HL-60 (cell line): ENCODE results near the gene WNT7A.

Experiments
- DNase-seq, 2 experiments: peaks; one replicate each; pipeline ENCODE4 v3.0.0-alpha.2; 2010 to 2020; ENCODE audit warnings: low read depth in 1 of 2, low spot score in 1 of 2
- H3K27ac ChIP-seq: fragments of 250-450 bp; sonication (Bioruptor Pico); replicated peaks from 2 replicates; pipeline ENCODE4 v1.5.1; 2020; ENCODE audit warnings: mild to moderate bottlenecking, moderate library complexity
- H3K27me3 ChIP-seq: fragments of 250-450 bp; sonication (Bioruptor Pico); 2 replicates; pipeline ENCODE4 v1.5.1; 2021; ENCODE audit warnings: mild to moderate bottlenecking, moderate library complexity; ENCODE audit not compliant: insufficient read depth, poor library complexity, severe bottlenecking
- H3K4me3 ChIP-seq: replicated peaks from 2 replicates; pipeline ENCODE4 v1.5.1; 2011; ENCODE audit warnings: mild to moderate bottlenecking, control low read depth, low read length; ENCODE audit not compliant: insufficient read depth
- GABPA ChIP-seq: IDR thresholded peaks from 2 replicates; pipeline ENCODE4 v1.6.1; 2012; ENCODE audit warnings: low read depth
- POLR2AphosphoS5 ChIP-seq: IDR thresholded peaks from 2 replicates; pipeline ENCODE4 v1.6.1; 2012; ENCODE audit warnings: low read depth
- SPI1 ChIP-seq: IDR thresholded peaks from 2 replicates; pipeline ENCODE4 v1.6.1; 2012; ENCODE audit warnings: low read depth, mild to moderate bottlenecking, borderline replicate concordance
- TF ChIP-seq, protein P1 (sequence below): IDR thresholded peaks from 2 replicates; pipeline ENCODE4 v1.6.1; 2012; ENCODE audit warnings: low read depth; ENCODE audit not compliant: insufficient replicate concordance
- TF ChIP-seq, protein P2 (sequence below): IDR thresholded peaks from one replicate; pipeline ENCODE4 v1.5.1; 2011; ENCODE audit warnings: low read length, control low read depth, inconsistent platforms; ENCODE audit not compliant: insufficient read depth

Gene WNT7A

DNA sequence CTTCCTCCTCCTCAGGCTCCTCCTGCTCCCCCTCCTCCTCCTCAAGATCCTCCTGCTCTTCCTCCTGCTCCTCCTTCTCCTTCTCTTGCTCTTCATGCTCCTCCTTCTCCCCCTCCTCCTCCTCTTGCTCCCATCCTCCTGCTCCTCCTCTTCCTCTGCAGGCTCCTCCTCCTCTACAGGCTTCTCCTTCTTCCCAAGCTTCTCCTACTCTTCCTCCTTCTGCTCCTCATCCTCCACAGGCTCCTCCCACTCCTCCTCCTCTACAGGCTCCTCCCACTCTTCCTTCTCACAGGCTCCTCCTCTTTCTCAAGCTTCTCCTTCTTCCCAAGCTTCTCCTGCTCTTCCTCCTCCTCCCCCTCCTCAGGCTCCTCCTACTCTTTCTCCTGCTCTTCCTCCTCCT is 47.7 kb downstream of the WNT7A start:
- Histone ChIP-seq H3K27ac (no peak overlapping the region), H3K4me3 (no peak overlapping the region), H3K27me3 (no peaks in the 10 kb centered on the region)
- no peak for DNase-seq
- TF ChIP-seq POLR2AphosphoS5, result no peak
- TF ChIP-seq GABPA, result no peak
- TF ChIP-seq, protein P1, sequence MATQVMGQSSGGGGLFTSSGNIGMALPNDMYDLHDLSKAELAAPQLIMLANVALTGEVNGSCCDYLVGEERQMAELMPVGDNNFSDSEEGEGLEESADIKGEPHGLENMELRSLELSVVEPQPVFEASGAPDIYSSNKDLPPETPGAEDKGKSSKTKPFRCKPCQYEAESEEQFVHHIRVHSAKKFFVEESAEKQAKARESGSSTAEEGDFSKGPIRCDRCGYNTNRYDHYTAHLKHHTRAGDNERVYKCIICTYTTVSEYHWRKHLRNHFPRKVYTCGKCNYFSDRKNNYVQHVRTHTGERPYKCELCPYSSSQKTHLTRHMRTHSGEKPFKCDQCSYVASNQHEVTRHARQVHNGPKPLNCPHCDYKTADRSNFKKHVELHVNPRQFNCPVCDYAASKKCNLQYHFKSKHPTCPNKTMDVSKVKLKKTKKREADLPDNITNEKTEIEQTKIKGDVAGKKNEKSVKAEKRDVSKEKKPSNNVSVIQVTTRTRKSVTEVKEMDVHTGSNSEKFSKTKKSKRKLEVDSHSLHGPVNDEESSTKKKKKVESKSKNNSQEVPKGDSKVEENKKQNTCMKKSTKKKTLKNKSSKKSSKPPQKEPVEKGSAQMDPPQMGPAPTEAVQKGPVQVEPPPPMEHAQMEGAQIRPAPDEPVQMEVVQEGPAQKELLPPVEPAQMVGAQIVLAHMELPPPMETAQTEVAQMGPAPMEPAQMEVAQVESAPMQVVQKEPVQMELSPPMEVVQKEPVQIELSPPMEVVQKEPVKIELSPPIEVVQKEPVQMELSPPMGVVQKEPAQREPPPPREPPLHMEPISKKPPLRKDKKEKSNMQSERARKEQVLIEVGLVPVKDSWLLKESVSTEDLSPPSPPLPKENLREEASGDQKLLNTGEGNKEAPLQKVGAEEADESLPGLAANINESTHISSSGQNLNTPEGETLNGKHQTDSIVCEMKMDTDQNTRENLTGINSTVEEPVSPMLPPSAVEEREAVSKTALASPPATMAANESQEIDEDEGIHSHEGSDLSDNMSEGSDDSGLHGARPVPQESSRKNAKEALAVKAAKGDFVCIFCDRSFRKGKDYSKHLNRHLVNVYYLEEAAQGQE, result no peak
- no peak for TF ChIP-seq SPI1
- TF ChIP-seq, protein P2, sequence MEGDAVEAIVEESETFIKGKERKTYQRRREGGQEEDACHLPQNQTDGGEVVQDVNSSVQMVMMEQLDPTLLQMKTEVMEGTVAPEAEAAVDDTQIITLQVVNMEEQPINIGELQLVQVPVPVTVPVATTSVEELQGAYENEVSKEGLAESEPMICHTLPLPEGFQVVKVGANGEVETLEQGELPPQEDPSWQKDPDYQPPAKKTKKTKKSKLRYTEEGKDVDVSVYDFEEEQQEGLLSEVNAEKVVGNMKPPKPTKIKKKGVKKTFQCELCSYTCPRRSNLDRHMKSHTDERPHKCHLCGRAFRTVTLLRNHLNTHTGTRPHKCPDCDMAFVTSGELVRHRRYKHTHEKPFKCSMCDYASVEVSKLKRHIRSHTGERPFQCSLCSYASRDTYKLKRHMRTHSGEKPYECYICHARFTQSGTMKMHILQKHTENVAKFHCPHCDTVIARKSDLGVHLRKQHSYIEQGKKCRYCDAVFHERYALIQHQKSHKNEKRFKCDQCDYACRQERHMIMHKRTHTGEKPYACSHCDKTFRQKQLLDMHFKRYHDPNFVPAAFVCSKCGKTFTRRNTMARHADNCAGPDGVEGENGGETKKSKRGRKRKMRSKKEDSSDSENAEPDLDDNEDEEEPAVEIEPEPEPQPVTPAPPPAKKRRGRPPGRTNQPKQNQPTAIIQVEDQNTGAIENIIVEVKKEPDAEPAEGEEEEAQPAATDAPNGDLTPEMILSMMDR, result no peak

DNA sequence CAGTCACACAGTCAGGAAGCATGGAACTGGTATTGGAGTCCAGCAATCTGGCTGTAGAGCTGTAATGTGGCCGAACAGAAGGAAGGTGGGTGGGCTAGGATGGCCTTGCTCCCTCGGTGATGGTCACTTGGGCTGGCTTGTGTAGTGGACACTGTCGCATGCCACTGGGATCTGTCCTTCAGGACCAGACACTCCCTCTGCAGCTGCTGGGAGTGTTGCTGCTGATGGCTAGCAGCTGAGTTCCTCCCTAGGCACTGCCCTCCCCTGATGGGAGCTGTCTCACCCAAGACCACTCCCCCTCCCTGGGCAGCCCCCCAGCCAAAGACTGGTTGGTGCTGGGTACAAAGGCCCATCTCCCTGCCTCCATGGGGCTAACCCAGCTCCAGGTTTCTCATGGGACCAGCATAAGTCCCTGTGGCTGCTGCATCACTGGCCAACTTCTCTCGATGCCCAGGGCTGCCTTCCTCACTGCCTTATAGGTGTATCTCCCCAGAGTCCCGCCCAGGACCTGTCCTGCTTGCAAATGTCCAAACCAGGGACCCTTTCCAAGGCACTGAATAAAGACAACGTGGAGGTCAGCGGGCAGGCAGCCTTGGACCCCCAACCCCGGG is 48.4 kb downstream of the WNT7A start:
- DNase-seq, result no peak
- no peaks in the 10 kb centered on the region for H3K27me3 ChIP-seq
- TF ChIP-seq GABPA (no peak), SPI1 (no peak), POLR2AphosphoS5 (no peak)
- TF ChIP-seq, protein P2, result no peak
- TF ChIP-seq, protein P1, result no peak
- H3K4me3 ChIP-seq, result no peak overlapping the region
- no peak overlapping the region for H3K27ac ChIP-seq

DNA sequence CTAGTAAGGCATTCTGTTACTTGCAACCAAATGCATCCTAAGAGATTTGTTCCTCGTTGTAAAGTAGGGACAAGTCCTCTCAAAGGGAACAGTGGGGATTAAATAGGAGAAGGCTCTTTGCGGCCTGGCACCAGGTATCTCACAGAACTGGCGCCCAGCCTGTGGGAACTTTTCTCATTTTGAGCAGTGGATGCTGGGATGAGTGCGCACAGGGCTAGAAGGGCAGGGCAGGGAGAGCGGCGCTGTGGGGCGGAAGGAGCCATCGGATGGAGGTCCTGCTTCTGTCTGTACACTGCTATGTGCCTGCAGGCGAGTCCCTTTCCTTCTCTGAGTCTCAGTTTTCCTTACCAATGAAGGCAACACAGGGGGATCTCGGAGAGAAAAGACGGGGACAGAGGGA is 50.6 kb downstream of the WNT7A start:
- Histone ChIP-seq H3K4me3 (no peak overlapping the region), H3K27me3 (no peaks in the 10 kb centered on the region), H3K27ac (no peak overlapping the region)
- TF ChIP-seq, protein P1, result no peak
- TF ChIP-seq GABPA, result no peak
- TF ChIP-seq POLR2AphosphoS5, result no peak
- TF ChIP-seq, protein P2, result no peak
- no peak for TF ChIP-seq SPI1
- no peak for DNase-seq
